ENCODE data around the gene TNFAIP3.

GRCh38 chr6:137912813-137913212 lies 45.8 kb downstream of the TNFAIP3 start:
- TF ChIP-seq ZFP30 (CRISPR knock-in tag; IDR thresholded peaks at IDR 0.05) = no peak
- TF ChIP-seq CREB5 (CRISPR knock-in tag; IDR thresholded peaks at IDR 0.05; ENCODE audit: low read depth) = no peak
- TF ChIP-seq ZFP3 (CRISPR knock-in tag; IDR thresholded peaks at IDR 0.05) = no peak
- no peak for TF ChIP-seq OSR1 (CRISPR knock-in tag; IDR thresholded peaks at IDR 0.05)
- no peak for TF ChIP-seq ISL1 (CRISPR knock-in tag; IDR thresholded peaks at IDR 0.05)
- TF ChIP-seq BACH2 (CRISPR knock-in tag; IDR thresholded peaks at IDR 0.05; ENCODE audit: borderline replicate concordance) = no peak
- no peak for TF ChIP-seq ZNF565 (CRISPR knock-in tag; conservative IDR thresholded peaks at IDR 0.05; ENCODE audit: low read depth)
- no peak for TF ChIP-seq ZNF70 (CRISPR knock-in tag; IDR thresholded peaks at IDR 0.05)
- TF ChIP-seq RARB (CRISPR knock-in tag; IDR thresholded peaks at IDR 0.05) = no peak
- no peak for TF ChIP-seq PATZ1 (CRISPR knock-in tag; IDR thresholded peaks at IDR 0.05; ENCODE audit: borderline replicate concordance)
- no peak for TF ChIP-seq GLIS3 (CRISPR knock-in tag; IDR thresholded peaks at IDR 0.05)
- no peak for TF ChIP-seq ARNTL (CRISPR knock-in tag; IDR thresholded peaks at IDR 0.05; ENCODE audit: borderline replicate concordance, low read depth)
- no peak for TF ChIP-seq CSDC2 (CRISPR knock-in tag; IDR thresholded peaks at IDR 0.05)
- no peak for TF ChIP-seq ESRRG (CRISPR knock-in tag; IDR thresholded peaks at IDR 0.05)

Data from SK-N-SH treated with all-trans-retinoic acid at 6 μM for 48 hours (cell line).